Esophagus squamous epithelium (tissue), 5 donors: ENCODE results near the gene POT1. TPM values are rescaled to one million over a fixed set of nuclear protein-coding genes. Genes with fewer than 3 reads are reported as not detected.

Source experiments
- DNase-seq: peaks from one replicate; lab custom pipeline; 2025; lab: John Stamatoyannopoulos, UW
- H3K27ac ChIP-seq, 4 donors: fragments of 200-600 bp; sonication (generic); one replicate each; pipeline ENCODE4 v1.5.1; 2016 to 2019; ENCODE audit warnings: mild to moderate bottlenecking in 1 of 4
- H3K27me3 ChIP-seq, 4 donors: fragments of 200-600 bp; sonication (generic); 1 replicate in 3 of 4; 2 replicates in 1 of 4; pipeline versions ENCODE4 v1.5.1 to v1.6.0; 2017 to 2021; ENCODE audit warnings: antibody characterized with exemption in 1 of 4
- H3K36me3 ChIP-seq, 3 donors: fragments of 200-600 bp; sonication (generic); one replicate each; pipeline ENCODE4 v1.5.1; 2016 to 2019
- H3K4me1 ChIP-seq, 3 donors: fragments of 200-600 bp; sonication (generic); one replicate each; pipeline ENCODE4 v1.5.1; 2017 to 2019
- H3K4me3 ChIP-seq, 4 donors: fragments of 200-600 bp; sonication (generic); 1 replicate in 3 of 4; 2 replicates in 1 of 4; pipeline ENCODE4 v1.5.1; 2016 to 2019; ENCODE audit warnings: mild to moderate bottlenecking in 2 of 4, moderate library complexity in 1 of 4
- H3K9me3 ChIP-seq, 3 donors: fragments of 200-600 bp; sonication (generic); one replicate each; pipeline ENCODE4 v1.5.1; 2016 to 2019
- CTCF ChIP-seq, 6 experiments: fragments of 450-650 bp in 4 of 6; fragments of 200-600 bp in 2 of 6; sonication (generic) in 2 of 6; IDR thresholded peaks; one replicate each; pipeline ENCODE4 v1.5.1; 2016 to 2019; ENCODE audit warnings: antibody characterized with exemption in 6 of 6, mild to moderate bottlenecking in 4 of 6, moderate library complexity in 4 of 6
- POLR2A ChIP-seq, 4 donors: fragments of 450-650 bp; IDR thresholded peaks; one replicate each; pipeline ENCODE4 v1.6.1; 2017; ENCODE audit warnings: antibody characterized with exemption in 4 of 4, mild to moderate bottlenecking in 4 of 4, moderate library complexity in 3 of 4
- WGBS, 2 donors: methylation state at CpG; one replicate each; pipeline ENCODE4 v1.1.5; 2018; 5-methylcytosine and 5-hydroxymethylcytosine counted together
- intact Hi-C: fragments of 100-400 bp; cut with DNase I; formaldehyde crosslinking; loops from one replicate; pipeline ENCODE4 v1.15.0; 2022
- total RNA-seq, 4 donors: library from RNA; depleted of rRNA; stranded (reverse); fragments of >200 nt; gene quantifications; one replicate each; pipeline ENCODE4 v1.1.0, GENCODE V29; 2016
- donor health status: DM: yes; HTN: yes; CAD: no.

The POT1 gene
- total RNA-seq, 4 donors from 2014 or later: 11.4 to 21.6 (median 13.4) TPM

DNA sequence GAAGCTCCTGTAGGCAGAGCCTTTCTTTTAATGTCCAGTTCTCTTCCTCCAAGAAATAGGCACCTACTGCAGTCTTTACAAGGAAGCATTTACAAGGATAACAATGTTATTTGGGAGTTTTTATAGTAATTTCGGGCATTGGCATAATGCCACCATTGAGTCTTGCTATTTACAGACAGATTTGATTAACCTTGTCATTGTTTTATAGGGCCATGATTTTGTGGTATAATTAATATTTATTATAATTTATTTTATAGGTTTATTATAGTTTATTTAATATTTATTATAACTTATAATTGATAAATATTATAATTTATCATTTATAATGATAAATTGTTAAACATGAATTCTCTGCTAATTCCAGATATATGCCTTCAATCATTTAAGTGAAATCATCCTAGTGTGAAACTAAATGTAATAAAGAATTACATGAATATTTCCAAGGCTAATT, 573 bp upstream of the POT1 start:
- H3K27me3 ChIP-seq: no peaks in the 10 kb centered on the region
- no peak for DNase-seq
- H3K4me3 ChIP-seq: peak overlapping the region; percentile 41 to 75 (median 60)
- H3K27ac ChIP-seq: peak overlapping the region; percentile 64 to 90 (median 87)
- peaks cover 0 to 31% (median 5%) of the 10 kb centered on the region in 3 donors for H3K4me1 ChIP-seq
- no peak for TF ChIP-seq CTCF (IDR thresholded peaks at IDR 0.05)
- no peak for TF ChIP-seq POLR2A (IDR thresholded peaks at IDR 0.05)
- WGBS, 2 donors: 4 to 7% methylated on average over 1 of the region's 1 CpG
- no peaks in the 10 kb centered on the region for H3K36me3 ChIP-seq
- intact Hi-C loops: no loop called here
- H3K9me3 ChIP-seq: no peaks in the 10 kb centered on the region

GRCh38 chr7:124924906-124925305, 4.7 kb downstream of the POT1 start:
- Histone ChIP-seq H3K4me3 (no peak overlapping the region), H3K27ac (no peak overlapping the region), H3K4me1 (peaks cover 0 to 28% (median 5%) of the 10 kb centered on the region in 3 donors), H3K9me3 (no peaks in the 10 kb centered on the region), H3K36me3 (no peaks in the 10 kb centered on the region), H3K27me3 (no peaks in the 10 kb centered on the region)
- TF ChIP-seq POLR2A (IDR thresholded peaks at IDR 0.05) (no peak), CTCF (IDR thresholded peaks at IDR 0.05) (no peak)
- DNase-seq: no peak
- intact Hi-C loops: no loop called here

- H3K4me1 ChIP-seq: peaks cover 0 to 6% (median 0%) of the 10 kb centered on the region in 3 donors
- H3K27ac ChIP-seq: no peak overlapping the region
- DNase-seq: no peak
- H3K9me3 ChIP-seq: no peaks in the 10 kb centered on the region
- no peaks in the 10 kb centered on the region for H3K27me3 ChIP-seq
- intact Hi-C loops: no loop called here
- H3K36me3 ChIP-seq: no peaks in the 10 kb centered on the region
- no peak for TF ChIP-seq CTCF (IDR thresholded peaks at IDR 0.05)
- no peak for TF ChIP-seq POLR2A (IDR thresholded peaks at IDR 0.05)
- H3K4me3 ChIP-seq: no peak overlapping the region
Observed at GRCh38 chr7:124922200-124922599, 7.4 kb downstream of the POT1 start.

DNA sequence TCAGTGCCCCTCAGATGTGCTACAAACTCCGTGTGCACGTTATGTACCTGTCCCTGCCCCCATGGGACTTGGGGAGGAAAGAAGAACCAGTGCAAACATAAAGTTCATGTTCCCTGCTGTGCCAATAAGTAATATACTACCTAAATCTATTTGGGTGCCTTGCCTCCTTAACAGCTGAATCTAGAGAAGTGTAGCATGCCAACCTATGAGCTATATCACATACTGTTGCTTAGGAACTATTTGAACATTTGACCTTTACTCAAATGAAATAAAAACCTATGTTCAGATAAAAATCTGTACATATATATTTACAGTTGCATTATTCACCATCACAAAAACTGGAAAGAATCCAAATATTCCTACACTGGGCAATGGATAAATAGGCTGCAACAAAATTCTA, 9.8 kb downstream of the POT1 start:
- no peaks in the 10 kb centered on the region for H3K4me1 ChIP-seq
- peaks cover 0 to 6% (median 0%) of the 10 kb centered on the region in 3 donors for H3K36me3 ChIP-seq
- no peak overlapping the region for H3K4me3 ChIP-seq
- no peak overlapping the region for H3K27ac ChIP-seq
- 84 to 100% methylated on average over 2 of the region's 2 CpGs for WGBS, 2 donors
- DNase-seq: no peak
- no peaks in the 10 kb centered on the region for H3K27me3 ChIP-seq
- intact Hi-C loops: no loop called here
- H3K9me3 ChIP-seq: no peaks in the 10 kb centered on the region
- TF ChIP-seq CTCF (IDR thresholded peaks at IDR 0.05): no peak
- no peak for TF ChIP-seq POLR2A (IDR thresholded peaks at IDR 0.05)

- 67 to 85% methylated on average over 3 of the region's 3 CpGs for WGBS, 2 donors
- no peak for DNase-seq
- peaks cover 0 to 8% (median 0%) of the 10 kb centered on the region in 3 donors for H3K36me3 ChIP-seq
- H3K27ac ChIP-seq: no peak overlapping the region
- no peaks in the 10 kb centered on the region for H3K9me3 ChIP-seq
- intact Hi-C loops: no loop called here
- H3K27me3 ChIP-seq: no peaks in the 10 kb centered on the region
- no peak overlapping the region for H3K4me3 ChIP-seq
- no peaks in the 10 kb centered on the region for H3K4me1 ChIP-seq
- TF ChIP-seq CTCF (IDR thresholded peaks at IDR 0.05): no peak
- TF ChIP-seq POLR2A (IDR thresholded peaks at IDR 0.05): no peak
Observed at GRCh38 chr7:124918662-124919061, 11.0 kb downstream of the POT1 start.
